Glomerular visceral epithelial cell (primary cell): ENCODE data around the gene SLC2A4.
"Not testable (repeated sequence)": the region's sequence is repeated elsewhere in the genome, so short reads cannot be mapped to it uniquely, and the experiment has no call there.

Experiments used
- DNase-seq: peaks from one replicate; pipeline ENCODE4 v3.0.0-alpha.2; 2016; ENCODE audit errors: extremely low spot score

Gene SLC2A4

DNA sequence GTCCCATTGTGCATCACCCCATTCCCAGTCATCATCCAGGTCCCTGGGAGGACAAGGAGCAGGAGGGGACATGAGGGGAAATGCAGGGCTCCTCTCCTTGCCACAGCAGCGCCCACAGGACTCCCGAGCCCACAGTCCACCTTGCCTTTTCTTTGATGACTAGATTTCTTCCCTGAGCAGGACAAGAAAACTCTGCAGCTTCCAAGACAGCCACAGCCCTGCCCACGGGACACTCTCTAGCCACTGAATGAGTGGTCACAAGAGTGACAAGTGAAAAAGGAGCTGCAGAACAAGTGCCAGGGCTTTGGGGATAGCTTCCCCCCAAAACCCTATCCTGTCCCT lies 42.9 kb downstream of the SLC2A4 start:
- no peak for DNase-seq

DNA sequence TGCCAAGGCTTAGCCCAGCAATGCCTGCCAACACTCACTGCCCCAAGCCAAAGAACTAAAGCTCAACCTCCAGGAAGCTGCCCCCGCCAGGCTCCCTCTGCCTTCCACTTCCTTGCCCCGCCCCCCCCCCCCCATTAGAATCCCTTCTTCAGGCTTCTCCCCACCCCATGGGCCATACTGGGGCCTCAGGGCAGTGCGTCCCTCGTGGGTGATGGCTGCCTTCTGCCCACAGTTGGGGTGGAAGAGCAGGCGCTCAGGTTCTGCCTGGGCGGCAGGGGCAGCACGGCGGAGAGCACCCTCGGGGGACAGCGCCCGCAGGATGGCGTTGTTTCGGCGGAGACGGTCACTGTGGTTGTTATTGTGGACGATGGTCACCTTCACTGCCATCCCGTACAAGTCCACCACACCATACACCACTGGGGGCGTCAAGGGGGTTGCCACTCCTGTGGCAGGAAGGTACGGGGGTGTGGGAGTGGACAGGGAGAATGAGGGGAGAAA lies 43.6 kb downstream of the SLC2A4 start:
- DNase-seq: no peak

DNA sequence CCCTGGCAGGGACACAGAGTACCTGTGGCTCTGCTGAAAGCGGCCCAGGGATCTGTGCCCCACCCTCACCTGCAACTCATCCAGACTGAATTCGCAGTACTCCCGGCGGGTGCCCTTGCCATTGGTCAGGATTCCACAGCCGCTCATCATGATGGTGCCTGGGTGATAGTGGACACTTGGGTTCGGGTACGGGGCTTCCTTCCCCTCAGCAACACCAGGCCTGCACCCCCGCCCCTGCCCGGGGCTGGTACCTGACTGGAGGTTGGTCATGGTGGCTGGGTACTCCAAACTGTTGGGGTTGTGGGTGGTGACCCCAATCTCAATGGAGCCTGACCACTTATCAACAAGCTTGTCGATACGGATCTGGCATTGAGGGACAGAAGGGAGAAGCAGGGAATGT lies 44.7 kb downstream of the SLC2A4 start:
- DNase-seq: no peak

DNA sequence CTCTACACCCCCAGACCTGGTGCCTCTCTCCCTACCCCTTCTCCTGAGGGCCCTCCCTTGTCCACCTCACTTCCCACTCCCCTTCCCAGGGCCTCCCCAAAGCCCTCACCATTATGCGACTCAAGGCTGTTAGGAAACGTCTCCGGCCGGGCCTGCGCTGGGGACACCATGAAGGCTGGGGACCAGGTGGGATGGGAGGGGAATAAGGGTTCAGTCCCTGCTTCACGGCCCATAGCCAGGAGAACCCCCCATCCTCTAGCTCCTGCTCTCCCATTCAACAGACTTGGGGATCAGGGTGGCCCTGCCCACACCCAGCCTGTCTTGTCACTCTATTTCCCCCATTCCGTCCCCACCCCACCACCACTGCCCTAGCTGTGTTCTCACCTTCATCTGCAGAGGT lies 45.5 kb downstream of the SLC2A4 start:
- no peak for DNase-seq

DNA sequence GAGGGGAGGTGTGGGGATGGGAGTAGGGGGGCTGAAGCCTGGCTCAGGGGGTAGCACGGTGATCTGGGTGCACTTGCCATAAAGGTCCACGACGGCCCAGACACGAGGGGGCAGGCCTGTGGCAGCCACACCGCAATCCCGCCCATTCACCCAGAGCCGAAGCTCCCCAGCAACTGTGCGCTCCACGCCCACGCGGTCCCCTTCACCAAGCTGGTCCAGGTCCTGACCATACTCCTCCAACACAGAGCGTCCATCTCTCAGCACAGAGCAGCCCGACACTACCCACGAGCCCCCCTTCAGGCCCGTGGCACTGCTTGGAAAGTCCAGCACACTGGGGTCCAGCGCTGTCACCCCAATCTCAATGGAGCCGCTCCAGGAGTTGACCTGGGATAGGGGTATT lies 46.0 kb downstream of the SLC2A4 start:
- DNase-seq: no peak

DNA sequence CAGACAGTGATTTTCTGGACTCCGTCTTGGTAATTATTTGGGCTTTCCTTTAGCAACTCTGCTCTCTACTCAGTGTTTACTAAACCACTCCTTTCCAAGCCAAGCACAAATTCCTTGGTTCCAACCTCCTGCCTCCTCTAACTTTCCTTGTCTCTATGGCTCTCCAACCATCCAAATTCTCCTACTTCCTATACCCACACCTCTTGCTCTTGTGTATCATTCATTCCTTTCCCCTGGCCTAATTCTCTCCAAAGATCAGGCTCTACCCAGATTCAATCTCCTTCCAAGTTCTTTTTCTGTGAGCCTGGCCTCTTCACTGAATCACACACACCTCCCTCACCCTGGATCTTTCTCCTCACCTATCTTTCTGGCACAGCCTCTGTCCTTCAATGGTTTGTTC lies 46.5 kb downstream of the SLC2A4 start:
- no peak for DNase-seq

DNA sequence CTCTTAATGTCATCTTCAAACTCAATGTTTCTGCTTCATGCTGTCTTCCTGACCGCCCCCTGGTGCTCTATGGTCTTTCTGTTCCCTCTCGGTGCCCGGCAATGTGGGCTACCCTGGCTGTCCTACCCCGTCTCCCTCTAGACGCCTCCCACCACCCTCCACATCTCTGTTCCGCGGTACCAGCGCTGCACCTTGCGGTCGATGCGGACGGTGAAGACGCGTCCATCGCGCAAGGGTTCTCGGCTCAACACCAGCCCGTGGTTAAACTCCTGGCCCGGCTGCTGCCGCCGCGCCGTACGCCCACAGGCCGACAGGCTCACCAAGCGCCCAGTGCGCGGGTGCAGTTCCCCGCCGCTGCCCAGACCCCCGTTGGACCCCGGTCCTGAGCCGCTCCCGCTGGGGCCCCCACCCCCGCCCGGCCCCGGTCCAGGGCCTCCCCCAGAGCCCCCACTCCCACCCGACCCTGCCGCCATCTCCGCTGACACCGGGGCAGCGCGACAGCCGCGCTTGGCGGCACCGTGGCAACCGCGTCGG lies 47.4 kb downstream of the SLC2A4 start, which contains the start of gene NEURL4:
NEURL4 (minus strand) TSS at position 496 of the 534 bp plus-strand sequence; CDS start at position 473, 23 bp downstream.
- DNase-seq: peak; percentile 27

DNA sequence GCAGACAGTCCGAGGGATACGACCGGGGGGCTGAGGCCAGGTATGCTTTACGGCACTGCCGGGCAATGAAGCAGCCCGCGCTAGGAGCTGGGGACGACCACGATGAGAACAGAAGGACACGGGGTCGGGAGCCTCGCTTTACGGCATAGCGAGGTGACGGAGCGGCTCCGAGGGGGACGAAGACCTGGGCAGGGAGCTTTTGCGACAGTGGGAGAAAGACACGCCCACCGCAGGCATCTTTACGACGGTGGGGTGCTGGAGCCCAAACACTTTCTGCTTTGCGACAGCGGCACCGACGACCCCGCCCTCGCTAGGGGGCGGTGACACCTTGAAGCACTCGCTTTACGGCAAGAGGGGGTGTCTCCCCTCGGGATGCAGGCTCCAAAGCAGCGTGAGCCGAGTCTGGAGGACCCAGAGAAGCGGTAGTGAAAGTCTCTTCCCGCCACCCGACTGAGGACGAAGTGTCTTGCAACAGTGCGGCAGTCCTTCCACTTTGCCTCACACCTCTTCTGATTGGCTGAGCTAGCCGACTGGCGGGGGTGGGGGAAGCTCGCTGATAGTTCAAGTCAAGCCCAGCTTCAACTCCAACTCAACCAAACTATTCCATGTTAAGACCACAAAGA lies 48.0 kb downstream of the SLC2A4 start:
- peak; percentile 99 for DNase-seq

DNA sequence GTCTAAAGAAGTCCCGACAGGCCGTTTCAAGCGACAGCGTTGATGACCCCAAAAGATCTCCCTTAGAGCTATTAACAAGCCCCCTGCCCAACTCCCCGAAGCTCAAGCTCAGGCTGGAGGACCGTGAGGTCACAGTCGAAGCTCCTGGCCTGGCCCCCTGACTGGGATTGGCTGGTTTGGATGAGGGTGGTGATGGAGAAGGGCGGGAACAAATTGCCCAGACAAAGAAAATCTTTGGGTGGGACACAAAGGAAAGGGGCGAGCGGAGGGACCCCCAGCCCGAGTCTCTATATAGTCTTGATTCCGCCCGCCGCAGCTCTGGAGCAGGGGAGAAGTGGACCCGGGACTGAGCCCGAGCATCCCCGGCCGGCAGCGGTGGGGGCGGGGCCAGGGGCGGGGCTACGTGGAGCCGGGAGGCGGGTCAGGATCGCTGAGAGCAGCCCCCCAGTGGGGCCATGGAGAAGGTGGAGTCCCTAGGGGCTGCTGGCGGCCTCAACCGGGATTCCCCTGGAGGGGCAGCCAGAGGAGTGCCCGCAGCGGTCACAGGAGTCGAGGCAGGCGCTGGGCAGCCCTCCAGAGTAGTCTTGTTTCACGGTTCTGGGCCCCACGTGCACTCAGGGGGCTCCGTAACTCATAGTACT lies 48.6 kb downstream of the SLC2A4 start:
- DNase-seq: peak; percentile 80

DNA sequence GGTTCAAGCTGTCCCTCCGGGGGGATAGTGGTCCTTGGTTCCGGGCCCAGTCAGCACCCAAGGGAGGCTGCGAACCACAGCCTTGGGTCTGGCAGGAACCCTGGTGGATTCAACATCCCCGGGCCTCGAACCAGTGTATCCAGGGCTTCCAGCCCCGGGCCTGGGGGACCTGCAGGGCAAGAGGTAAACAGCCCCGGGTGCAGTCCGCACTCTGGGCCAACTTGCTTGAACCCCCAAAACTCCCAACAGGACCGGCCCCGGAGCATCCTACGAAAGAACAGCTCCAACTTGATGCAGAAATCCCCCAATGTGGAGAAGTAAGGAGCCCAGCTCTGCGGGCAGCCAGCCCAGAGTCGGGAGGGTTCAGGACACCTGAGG lies 49.1 kb downstream of the SLC2A4 start:
- no peak for DNase-seq

DNA sequence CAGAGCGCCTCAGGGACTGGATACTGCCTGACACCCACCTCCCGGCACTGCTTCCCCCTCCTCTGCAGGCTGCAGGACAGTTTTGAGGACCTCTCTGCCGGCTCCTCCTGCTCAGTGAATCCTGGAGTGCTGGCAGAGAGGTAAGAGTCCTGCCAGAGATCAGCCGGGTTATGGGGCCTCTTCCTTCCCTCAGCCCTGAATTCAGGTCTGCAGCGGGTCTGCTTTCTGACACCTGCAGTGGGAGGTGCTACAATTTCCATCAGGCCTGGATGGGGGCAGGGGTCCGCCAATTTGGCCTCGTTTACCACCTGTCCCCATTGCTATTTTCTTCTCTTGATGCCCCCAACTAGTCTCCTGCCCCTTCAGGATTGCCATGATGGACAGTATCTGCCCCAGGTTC lies 50.6 kb downstream of the SLC2A4 start:
- DNase-seq: no peak

DNA sequence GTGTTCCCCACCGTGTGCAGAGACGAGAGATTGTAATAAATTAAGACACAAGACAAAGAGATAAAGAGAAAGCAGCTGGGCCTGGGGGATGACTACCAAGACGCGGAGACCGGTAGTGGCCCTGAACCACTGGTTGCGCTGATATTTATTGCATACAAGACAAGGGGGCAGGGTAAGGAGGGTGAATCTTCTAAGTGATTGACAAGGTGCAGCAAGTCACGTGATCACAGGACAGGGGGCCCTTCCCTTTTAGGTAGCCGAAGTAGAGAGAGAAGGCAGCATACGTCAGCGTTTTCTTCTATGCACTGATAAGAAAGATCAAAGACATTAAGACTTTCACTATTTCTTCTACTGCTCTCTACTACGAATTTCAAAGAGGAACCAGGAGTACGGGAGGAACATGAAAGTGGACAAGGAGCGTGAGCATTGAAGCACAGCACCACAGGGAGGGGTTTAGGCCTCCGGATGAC lies 51.1 kb downstream of the SLC2A4 start:
- not testable (repeated sequence) for DNase-seq

DNA sequence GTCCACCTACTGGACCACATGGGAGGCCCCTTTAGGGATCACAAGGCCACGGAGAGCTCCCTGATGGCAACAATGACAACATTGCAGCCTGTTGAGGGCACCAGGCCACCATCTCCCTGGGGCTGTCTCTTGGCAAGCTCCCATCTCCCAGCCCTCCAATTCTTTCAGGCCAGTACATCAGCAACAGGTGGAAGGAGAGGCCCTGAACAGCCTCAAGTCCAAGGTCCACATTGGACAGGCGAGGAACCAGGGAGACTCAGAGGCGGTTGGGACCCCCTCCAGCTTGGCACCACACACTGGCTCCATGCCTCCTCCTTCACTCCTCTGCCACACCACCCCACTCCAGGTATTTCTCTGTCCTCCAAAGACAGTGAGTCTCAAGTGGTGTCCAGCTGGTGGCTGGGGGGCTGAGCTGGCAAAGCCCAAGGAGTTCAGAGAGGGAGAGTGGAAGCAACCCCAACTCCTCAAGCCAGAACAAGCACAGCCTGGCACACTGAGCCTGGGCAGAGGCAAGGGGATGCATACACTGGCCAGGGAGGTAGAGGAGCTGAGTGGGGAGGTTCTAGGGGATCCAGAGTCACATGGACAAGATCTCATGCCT lies 53.5 kb downstream of the SLC2A4 start:
- no peak for DNase-seq

DNA sequence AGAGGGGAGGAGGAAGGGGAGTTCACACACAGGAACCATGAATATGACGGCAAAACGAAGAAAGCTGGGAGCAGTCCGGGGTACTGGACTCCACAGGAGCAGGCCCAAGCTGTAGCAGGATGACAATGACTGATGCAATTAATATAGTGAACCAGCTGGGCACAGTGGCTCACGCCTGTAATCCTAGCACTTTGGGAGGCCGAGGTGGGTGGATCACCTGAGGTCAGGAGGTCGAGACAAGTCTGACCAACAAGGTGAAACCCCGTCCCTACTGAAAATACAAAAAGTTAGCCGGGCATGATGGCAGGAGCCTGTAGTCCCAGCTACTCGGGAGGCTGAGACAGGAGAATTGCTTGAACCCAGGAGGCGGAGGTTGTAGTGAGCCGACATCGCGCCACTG lies 54.2 kb downstream of the SLC2A4 start:
- DNase-seq: not testable (repeated sequence)

DNA sequence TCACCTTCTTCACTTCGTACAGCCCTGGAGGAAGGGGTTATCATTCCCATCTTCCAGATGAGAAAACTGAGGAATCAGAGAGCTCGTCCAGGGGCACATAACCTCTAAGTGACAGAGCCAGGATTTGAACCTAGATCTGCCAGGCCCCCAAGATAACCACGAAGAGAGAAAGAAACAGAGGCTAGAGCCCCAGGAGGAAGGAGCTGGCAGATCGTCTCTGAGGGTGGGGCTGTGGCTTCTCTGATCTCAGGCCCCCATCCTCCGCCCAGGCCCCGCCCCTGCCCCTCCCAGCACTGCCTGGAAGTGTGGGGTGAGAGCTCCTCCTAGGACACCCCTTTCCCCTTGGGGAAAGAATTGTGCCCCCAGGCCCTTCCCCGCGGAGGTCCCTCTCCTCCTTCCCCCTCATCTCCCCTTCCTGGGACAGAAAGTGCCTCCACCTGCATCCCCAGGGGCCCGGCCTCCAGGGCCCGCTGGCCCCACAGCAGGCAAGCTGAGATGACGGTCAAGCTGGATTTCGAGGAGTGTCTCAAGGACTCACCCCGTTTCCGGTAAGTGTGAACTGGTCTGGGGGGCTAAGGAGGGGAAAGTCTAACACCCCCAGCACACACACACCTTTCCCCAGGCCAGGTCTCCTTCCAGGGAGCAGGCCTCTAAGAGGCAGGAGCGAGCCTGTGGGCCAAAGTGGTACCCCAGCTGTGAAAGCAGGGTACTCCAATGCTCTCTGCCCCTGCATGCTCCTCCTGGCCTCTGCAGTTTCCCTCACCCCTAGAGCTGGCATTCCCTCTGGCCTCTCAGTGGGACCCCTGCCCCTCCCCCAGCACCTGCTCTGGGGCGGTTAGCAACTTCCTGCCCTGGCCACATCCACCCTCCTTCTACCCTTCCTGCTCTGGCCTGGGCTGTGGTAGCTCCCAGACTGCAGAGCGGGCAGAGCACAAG lies 55.0 kb downstream of the SLC2A4 start, which contains the start of gene ACAP1:
ACAP1 (plus strand) TSS at position 290 of the 936 bp plus-strand sequence; CDS start at position 496, 206 bp downstream.
- DNase-seq: no peak

DNA sequence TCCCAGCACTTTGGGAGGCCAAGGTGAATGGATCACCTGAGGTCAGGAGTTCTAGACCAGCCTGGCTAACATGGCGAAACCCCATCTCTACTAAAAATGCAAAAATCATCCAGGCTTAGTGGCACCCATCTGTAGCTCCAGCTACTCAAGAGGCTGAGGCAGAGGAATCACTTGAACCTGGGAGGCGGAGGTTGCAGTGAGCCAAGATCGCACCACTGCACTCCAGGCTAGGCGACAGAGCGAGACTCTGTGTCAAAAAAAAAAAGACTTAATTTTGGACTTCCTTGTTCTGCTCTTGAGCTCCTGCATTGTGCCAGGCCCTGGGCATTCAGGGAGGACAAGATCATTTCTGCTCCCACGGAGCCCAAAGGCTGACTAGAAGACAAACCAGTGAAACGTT lies 56.1 kb downstream of the SLC2A4 start:
- DNase-seq: not testable (repeated sequence)
